NB4 (cell line): ENCODE measurements around the gene PTPRK.

Experiments used
- MYC ChIP-seq: IDR thresholded peaks from 2 replicates; pipeline ENCODE4 v1.6.1; 2011; ENCODE audit warnings: low read depth, low read length
- POLR2A ChIP-seq: IDR thresholded peaks from 2 replicates; pipeline ENCODE4 v1.6.1; 2011; ENCODE audit warnings: mild to moderate bottlenecking; ENCODE audit not compliant: insufficient read length; ENCODE audit errors: extremely low read depth
- TF ChIP-seq, protein P1 (sequence below): IDR thresholded peaks from one replicate; pipeline ENCODE4 v1.5.1; 2012; ENCODE audit warnings: low read depth, low read length
- TF ChIP-seq, protein P2 (sequence below): IDR thresholded peaks from 2 replicates; pipeline ENCODE4 v1.6.1; 2011; ENCODE audit warnings: low read depth, low read length

GRCh38 chr6:128302942-128303341 lies 217.5 kb downstream of the PTPRK start:
- TF ChIP-seq, protein P1, sequence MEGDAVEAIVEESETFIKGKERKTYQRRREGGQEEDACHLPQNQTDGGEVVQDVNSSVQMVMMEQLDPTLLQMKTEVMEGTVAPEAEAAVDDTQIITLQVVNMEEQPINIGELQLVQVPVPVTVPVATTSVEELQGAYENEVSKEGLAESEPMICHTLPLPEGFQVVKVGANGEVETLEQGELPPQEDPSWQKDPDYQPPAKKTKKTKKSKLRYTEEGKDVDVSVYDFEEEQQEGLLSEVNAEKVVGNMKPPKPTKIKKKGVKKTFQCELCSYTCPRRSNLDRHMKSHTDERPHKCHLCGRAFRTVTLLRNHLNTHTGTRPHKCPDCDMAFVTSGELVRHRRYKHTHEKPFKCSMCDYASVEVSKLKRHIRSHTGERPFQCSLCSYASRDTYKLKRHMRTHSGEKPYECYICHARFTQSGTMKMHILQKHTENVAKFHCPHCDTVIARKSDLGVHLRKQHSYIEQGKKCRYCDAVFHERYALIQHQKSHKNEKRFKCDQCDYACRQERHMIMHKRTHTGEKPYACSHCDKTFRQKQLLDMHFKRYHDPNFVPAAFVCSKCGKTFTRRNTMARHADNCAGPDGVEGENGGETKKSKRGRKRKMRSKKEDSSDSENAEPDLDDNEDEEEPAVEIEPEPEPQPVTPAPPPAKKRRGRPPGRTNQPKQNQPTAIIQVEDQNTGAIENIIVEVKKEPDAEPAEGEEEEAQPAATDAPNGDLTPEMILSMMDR = no peak
- TF ChIP-seq, protein P2, sequence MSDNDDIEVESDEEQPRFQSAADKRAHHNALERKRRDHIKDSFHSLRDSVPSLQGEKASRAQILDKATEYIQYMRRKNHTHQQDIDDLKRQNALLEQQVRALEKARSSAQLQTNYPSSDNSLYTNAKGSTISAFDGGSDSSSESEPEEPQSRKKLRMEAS = no peak
- TF ChIP-seq POLR2A (no peak), MYC (no peak)
